SU-DHL-6 (cell line): ENCODE data around the gene GPN2.

ENCODE experiments used
- H2AFZ ChIP-seq: fragments of 200-600 bp; sonication (generic); 2 replicates; pipeline ENCODE4 v1.6.1; 2014; ENCODE audit warnings: low read depth, mild to moderate bottlenecking, moderate library complexity, mixed read lengths, antibody characterized with exemption, low read length; ENCODE audit not compliant: severe bottlenecking
- H3F3A ChIP-seq: fragments of 200-600 bp; shearing (Covaris generic); 2 replicates; pipeline ENCODE4 v1.6.0; 2016; ENCODE audit warnings: antibody characterized with exemption, mild to moderate bottlenecking; ENCODE audit not compliant: insufficient read depth
- H3K27ac ChIP-seq: fragments of 200-600 bp; sonication (generic); 2 replicates; pipeline ENCODE4 v1.5.1; 2016; ENCODE audit warnings: low read depth, mild to moderate bottlenecking, low read length, moderate library complexity, mixed read lengths
- H3K27me3 ChIP-seq: fragments of 200-600 bp; sonication (generic), shearing (Covaris generic); 2 replicates; pipeline ENCODE4 v1.6.0; 2014; ENCODE audit warnings: mild to moderate bottlenecking, low read length
- H3K36me3 ChIP-seq: fragments of 200-600 bp; sonication (generic); 2 replicates; pipeline ENCODE4 v1.6.1; 2014; ENCODE audit warnings: mild to moderate bottlenecking, low read length, mixed read lengths
- H3K4me2 ChIP-seq: fragments of 300-600, 200-600 bp; shearing (Covaris generic), sonication (generic); 2 replicates; pipeline ENCODE4 v1.6.0; 2014; ENCODE audit warnings: low read length, low read depth, mild to moderate bottlenecking; ENCODE audit not compliant: poor library complexity, severe bottlenecking
- H3K4me3 ChIP-seq: fragments of 200-600 bp; sonication (generic); 2 replicates; pipeline ENCODE4 v1.5.1; 2014; ENCODE audit warnings: antibody characterized with exemption, low read length, mild to moderate bottlenecking, mixed read lengths; ENCODE audit not compliant: insufficient read depth, poor library complexity, severe bottlenecking
- H3K79me2 ChIP-seq: fragments of 200-600 bp; sonication (generic); 2 replicates; pipeline ENCODE4 v1.6.1; 2014; ENCODE audit warnings: mild to moderate bottlenecking, low read length, moderate library complexity; ENCODE audit not compliant: insufficient read depth
- H3K9ac ChIP-seq: fragments of 200-600 bp; sonication (generic); 2 replicates; pipeline ENCODE4 v1.7.0; 2014; ENCODE audit warnings: mild to moderate bottlenecking, low read length
- H3K9me2 ChIP-seq: fragments of 200-600 bp; sonication (generic); replicated peaks from 2 replicates; pipeline ENCODE4 v1.6.1; 2014; ENCODE audit warnings: low read length; ENCODE audit not compliant: insufficient read depth
- H3K9me3 ChIP-seq: fragments of 200-600 bp; sonication (generic); 2 replicates; pipeline ENCODE4 v1.6.1; 2014; ENCODE audit warnings: low read length, mixed read lengths; ENCODE audit not compliant: insufficient read depth
- H4K20me1 ChIP-seq: fragments of 200-600 bp; sonication (generic); 2 replicates; pipeline ENCODE4 v1.6.1; 2014; ENCODE audit warnings: low read depth, mild to moderate bottlenecking, antibody characterized with exemption, low read length, moderate library complexity, mixed read lengths
- EZH2phosphoT487 ChIP-seq: fragments of 200-600 bp; sonication (generic), shearing (Covaris generic); conservative IDR thresholded peaks from 2 replicates; pipeline ENCODE4 v1.6.1; 2018; ENCODE audit warnings: mild to moderate bottlenecking, antibody characterized with exemption, low read length, moderate library complexity, mixed read lengths
- TF ChIP-seq, protein P1 (sequence below): fragments of 200-600 bp; sonication (generic); IDR thresholded peaks from one replicate; pipeline ENCODE4 v1.5.1; 2017; ENCODE audit warnings: antibody characterized with exemption, mild to moderate bottlenecking, low read length, moderate library complexity; ENCODE audit not compliant: insufficient read depth, poor library complexity, severe bottlenecking

Gene GPN2

GRCh38 chr1:26889551-26890466 is at the start of gene GPN2:
TSS of gene GPN2 (minus strand) at chr1:26890283. CDS start at chr1:26890096, 187 bp downstream.
- peak within 1 kb of the TSS; percentile 82 for H3K9ac ChIP-seq
- H3K27me3 ChIP-seq: no peaks in the 10 kb centered on the region
- TF ChIP-seq, protein P1, sequence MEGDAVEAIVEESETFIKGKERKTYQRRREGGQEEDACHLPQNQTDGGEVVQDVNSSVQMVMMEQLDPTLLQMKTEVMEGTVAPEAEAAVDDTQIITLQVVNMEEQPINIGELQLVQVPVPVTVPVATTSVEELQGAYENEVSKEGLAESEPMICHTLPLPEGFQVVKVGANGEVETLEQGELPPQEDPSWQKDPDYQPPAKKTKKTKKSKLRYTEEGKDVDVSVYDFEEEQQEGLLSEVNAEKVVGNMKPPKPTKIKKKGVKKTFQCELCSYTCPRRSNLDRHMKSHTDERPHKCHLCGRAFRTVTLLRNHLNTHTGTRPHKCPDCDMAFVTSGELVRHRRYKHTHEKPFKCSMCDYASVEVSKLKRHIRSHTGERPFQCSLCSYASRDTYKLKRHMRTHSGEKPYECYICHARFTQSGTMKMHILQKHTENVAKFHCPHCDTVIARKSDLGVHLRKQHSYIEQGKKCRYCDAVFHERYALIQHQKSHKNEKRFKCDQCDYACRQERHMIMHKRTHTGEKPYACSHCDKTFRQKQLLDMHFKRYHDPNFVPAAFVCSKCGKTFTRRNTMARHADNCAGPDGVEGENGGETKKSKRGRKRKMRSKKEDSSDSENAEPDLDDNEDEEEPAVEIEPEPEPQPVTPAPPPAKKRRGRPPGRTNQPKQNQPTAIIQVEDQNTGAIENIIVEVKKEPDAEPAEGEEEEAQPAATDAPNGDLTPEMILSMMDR: no peak
- no peak for TF ChIP-seq EZH2phosphoT487
- H3K4me2 ChIP-seq: peak within 1 kb of the TSS; percentile 91
- no peaks in the 10 kb centered on the region for H4K20me1 ChIP-seq
- peak within 1 kb of the TSS; percentile 83 for H3K4me3 ChIP-seq
- H3K27ac ChIP-seq: peak within 1 kb of the TSS; percentile 73
- no peaks in the 10 kb centered on the region for H3K9me2 ChIP-seq
- no peaks in the 10 kb centered on the region for H3K9me3 ChIP-seq
- H3K79me2 ChIP-seq: peaks cover 17% of the 10 kb centered on the region
- H3K36me3 ChIP-seq: no peaks in the 10 kb centered on the region
- H3F3A ChIP-seq: peaks cover 13% of the 10 kb centered on the region; the same call in 1 of the 2 replicates
- H2AFZ ChIP-seq: peak within 1 kb of the TSS; percentile 82

- peaks cover 5% of the 10 kb centered on the region; the same call in 1 of the 2 replicates for H3K36me3 ChIP-seq
- no peaks in the 10 kb centered on the region for H3K9me3 ChIP-seq
- H4K20me1 ChIP-seq: no peaks in the 10 kb centered on the region
- H3K4me2 ChIP-seq: no peak overlapping the region
- H3K9me2 ChIP-seq: no peaks in the 10 kb centered on the region
- no peak overlapping the region for H3K4me3 ChIP-seq
- H3K9ac ChIP-seq: no peak overlapping the region
- TF ChIP-seq EZH2phosphoT487: no peak
- TF ChIP-seq, protein P1: no peak
- H3K79me2 ChIP-seq: peaks cover 30% of the 10 kb centered on the region; the same call in 1 of the 2 replicates
- H2AFZ ChIP-seq: no peak overlapping the region
- H3F3A ChIP-seq: no peaks in the 10 kb centered on the region
- H3K27me3 ChIP-seq: no peaks in the 10 kb centered on the region
- no peak overlapping the region for H3K27ac ChIP-seq
These were observed 48.6 kb upstream of the GPN2 start for GRCh38 chr1:26938659-26939025.

- Histone ChIP-seq H3K27ac (no peak overlapping the region), H3F3A (no peaks in the 10 kb centered on the region), H2AFZ (no peak overlapping the region), H3K36me3 (peaks cover under 1% of the 10 kb centered on the region; the same call in 1 of the 2 replicates), H3K9me2 (no peaks in the 10 kb centered on the region), H3K4me3 (no peak overlapping the region), H3K9me3 (no peaks in the 10 kb centered on the region), H4K20me1 (no peaks in the 10 kb centered on the region), H3K9ac (no peak overlapping the region), H3K4me2 (no peak overlapping the region), H3K79me2 (peaks cover 33% of the 10 kb centered on the region; the same call in 1 of the 2 replicates), H3K27me3 (no peaks in the 10 kb centered on the region)
- TF ChIP-seq, protein P1: no peak
- TF ChIP-seq EZH2phosphoT487: no peak
These were observed 48.0 kb upstream of the GPN2 start for GRCh38 chr1:26938004-26938658.
